ENCODE data around the gene IGF1R. TPM values are rescaled to one million over a fixed set of nuclear protein-coding genes. Genes with fewer than 3 reads are reported as not detected.

IGF1R gene
- total RNA-seq, 1 experiment from 2014 or later = 0.56 TPM

DNA sequence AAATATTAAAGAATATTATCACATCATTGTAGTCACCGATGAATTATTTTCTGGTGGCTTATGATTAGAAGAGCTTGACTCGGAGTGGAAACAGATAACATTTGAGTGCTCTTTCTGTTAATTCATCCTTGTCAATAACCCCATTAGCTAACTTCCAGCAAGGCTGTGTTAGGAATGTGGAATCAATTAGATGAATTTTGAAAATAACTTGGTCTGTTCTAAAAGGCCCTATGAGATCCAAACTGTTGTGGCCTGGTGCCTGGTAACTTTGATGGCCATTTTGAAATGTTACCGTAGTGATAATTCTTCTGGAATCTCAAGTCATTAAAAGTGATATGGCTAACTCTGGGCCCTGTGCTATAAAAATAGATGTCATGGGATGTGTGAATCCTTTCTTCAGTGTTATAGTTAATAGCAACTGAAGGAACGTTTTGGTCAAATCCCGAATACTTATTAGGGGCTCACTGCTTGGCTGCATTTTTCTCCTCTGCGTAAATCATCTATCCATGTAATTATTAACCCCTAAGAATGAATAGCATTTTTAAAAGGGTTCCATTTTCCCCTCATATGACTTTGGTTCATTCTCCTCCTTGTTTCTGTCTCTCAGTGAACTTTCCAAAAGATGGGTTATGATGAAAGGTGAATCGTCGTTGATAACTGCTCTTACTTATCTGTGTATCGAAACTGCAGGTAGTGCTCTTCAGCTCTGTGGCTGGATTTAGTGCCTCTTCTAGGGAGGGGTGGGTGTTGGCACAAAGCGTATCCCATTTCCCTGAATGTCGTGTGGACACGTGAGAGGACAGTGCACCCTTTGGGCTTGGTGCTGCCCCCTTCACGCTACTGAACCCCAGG, 82.7 kb downstream of the IGF1R start:
- Histone ChIP-seq H4K20me1 (ENCODE audit: insufficient read depth, low read depth, low read length) (no peaks in the 10 kb centered on the region), H3K9ac (ENCODE audit: low read length) (no peak overlapping the region), H3K9me3 (ENCODE audit: low read length) (no peaks in the 10 kb centered on the region), H3K27me3 (ENCODE audit: low read length) (no peaks in the 10 kb centered on the region), H3K79me2 (ENCODE audit: low read length) (no peaks in the 10 kb centered on the region), H3K9me2 (replicated peaks; ENCODE audit: insufficient read depth, low read length) (no peaks in the 10 kb centered on the region), H2AFZ (ENCODE audit: low read length) (no peak overlapping the region), H3K4me2 (ENCODE audit: low read depth, low read length, poor library complexity, severe bottlenecking) (no peak overlapping the region), H3K4me1 (ENCODE audit: low read length) (no peaks in the 10 kb centered on the region), H3K27ac (ENCODE audit: low read length) (no peak overlapping the region), H3K36me3 (ENCODE audit: insufficient read depth, low read length) (no peaks in the 10 kb centered on the region), H3K4me3 (ENCODE audit: low read length) (no peak overlapping the region)
- DNase-seq = no peak

- no peaks in the 10 kb centered on the region for H3K27me3 ChIP-seq (ENCODE audit: low read length)
- no peak overlapping the region for H3K9ac ChIP-seq (ENCODE audit: low read length)
- no peak overlapping the region for H3K27ac ChIP-seq (ENCODE audit: low read length)
- H3K79me2 ChIP-seq (ENCODE audit: low read length) = no peaks in the 10 kb centered on the region
- H4K20me1 ChIP-seq (ENCODE audit: insufficient read depth, low read depth, low read length) = no peaks in the 10 kb centered on the region
- H3K4me3 ChIP-seq (ENCODE audit: low read length) = no peak overlapping the region
- H2AFZ ChIP-seq (ENCODE audit: low read length) = no peak overlapping the region
- no peaks in the 10 kb centered on the region for H3K9me2 ChIP-seq (replicated peaks; ENCODE audit: insufficient read depth, low read length)
- no peak for DNase-seq
- H3K4me2 ChIP-seq (ENCODE audit: low read depth, low read length, poor library complexity, severe bottlenecking) = no peak overlapping the region
- H3K36me3 ChIP-seq (ENCODE audit: insufficient read depth, low read length) = no peaks in the 10 kb centered on the region
- no peaks in the 10 kb centered on the region for H3K4me1 ChIP-seq (ENCODE audit: low read length)
- H3K9me3 ChIP-seq (ENCODE audit: low read length) = no peaks in the 10 kb centered on the region
Measured at GRCh38 chr15:98731712-98732450, 83.5 kb downstream of the IGF1R start.

DNA sequence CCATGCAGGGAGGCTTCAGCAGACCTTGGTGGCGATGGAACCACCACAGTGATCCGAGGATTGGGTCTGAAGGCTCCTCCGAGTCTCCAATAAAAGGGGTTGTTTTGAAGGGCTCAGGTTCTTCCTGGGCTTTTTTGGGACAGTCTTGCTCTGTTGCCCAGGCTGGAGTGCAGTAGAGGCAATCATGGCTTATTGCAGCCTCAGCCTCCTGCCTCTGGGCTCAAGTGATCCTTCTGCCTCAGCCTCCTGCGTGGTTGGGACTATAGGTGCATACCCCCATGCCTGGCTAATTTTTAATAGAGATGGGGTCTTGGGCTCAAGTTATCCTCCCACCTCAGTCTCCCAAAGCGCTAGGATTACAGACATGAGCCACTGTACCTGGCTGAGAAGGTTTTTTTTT, 84.8 kb downstream of the IGF1R start:
- no peaks in the 10 kb centered on the region for H3K27me3 ChIP-seq (ENCODE audit: low read length)
- no peaks in the 10 kb centered on the region for H3K4me1 ChIP-seq (ENCODE audit: low read length)
- DNase-seq = no peak
- no peak overlapping the region for H3K9ac ChIP-seq (ENCODE audit: low read length)
- no peaks in the 10 kb centered on the region for H3K9me3 ChIP-seq (ENCODE audit: low read length)
- H3K27ac ChIP-seq (ENCODE audit: low read length) = no peak overlapping the region
- no peak overlapping the region for H3K4me2 ChIP-seq (ENCODE audit: low read depth, low read length, poor library complexity, severe bottlenecking)
- no peaks in the 10 kb centered on the region for H3K36me3 ChIP-seq (ENCODE audit: insufficient read depth, low read length)
- H3K79me2 ChIP-seq (ENCODE audit: low read length) = no peaks in the 10 kb centered on the region
- no peaks in the 10 kb centered on the region for H3K9me2 ChIP-seq (replicated peaks; ENCODE audit: insufficient read depth, low read length)
- no peak overlapping the region for H3K4me3 ChIP-seq (ENCODE audit: low read length)
- no peaks in the 10 kb centered on the region for H4K20me1 ChIP-seq (ENCODE audit: insufficient read depth, low read depth, low read length)
- no peak overlapping the region for H2AFZ ChIP-seq (ENCODE audit: low read length)

GRCh38 chr15:98734466-98735199, 86.3 kb downstream of the IGF1R start:
- no peak overlapping the region for H3K4me3 ChIP-seq (ENCODE audit: low read length)
- H3K27me3 ChIP-seq (ENCODE audit: low read length) = no peaks in the 10 kb centered on the region
- H3K27ac ChIP-seq (ENCODE audit: low read length) = no peak overlapping the region
- no peaks in the 10 kb centered on the region for H3K4me1 ChIP-seq (ENCODE audit: low read length)
- no peaks in the 10 kb centered on the region for H3K9me2 ChIP-seq (replicated peaks; ENCODE audit: insufficient read depth, low read length)
- H3K9me3 ChIP-seq (ENCODE audit: low read length) = no peaks in the 10 kb centered on the region
- no peaks in the 10 kb centered on the region for H4K20me1 ChIP-seq (ENCODE audit: insufficient read depth, low read depth, low read length)
- no peak overlapping the region for H3K4me2 ChIP-seq (ENCODE audit: low read depth, low read length, poor library complexity, severe bottlenecking)
- no peaks in the 10 kb centered on the region for H3K36me3 ChIP-seq (ENCODE audit: insufficient read depth, low read length)
- no peak for DNase-seq
- H3K9ac ChIP-seq (ENCODE audit: low read length) = no peak overlapping the region
- no peak overlapping the region for H2AFZ ChIP-seq (ENCODE audit: low read length)
- no peaks in the 10 kb centered on the region for H3K79me2 ChIP-seq (ENCODE audit: low read length)

DNA sequence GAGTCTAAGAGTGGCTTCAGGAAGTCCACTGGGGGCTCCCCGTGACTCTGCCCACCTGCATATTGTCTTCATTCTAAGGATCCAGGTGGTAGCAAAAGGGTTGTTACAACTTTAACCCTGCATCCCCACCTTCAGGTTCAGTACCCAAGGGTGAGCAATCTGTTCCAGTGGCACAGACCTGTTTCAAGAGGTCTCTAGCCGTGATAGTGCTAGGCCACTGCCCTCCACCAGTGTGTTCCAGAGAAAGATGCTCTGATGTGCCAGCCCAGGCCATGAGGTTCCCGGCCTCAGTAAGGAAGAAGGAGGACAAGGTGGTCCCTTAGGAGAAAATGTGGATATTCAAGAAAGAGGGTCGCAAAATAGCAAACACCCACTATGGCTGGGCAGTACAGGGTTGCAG, 87.0 kb downstream of the IGF1R start:
- H3K27ac ChIP-seq (ENCODE audit: low read length) = no peak overlapping the region

GRCh38 chr15:98735895-98736617, 87.7 kb downstream of the IGF1R start:
- H3K27ac ChIP-seq (ENCODE audit: low read length) = no peak overlapping the region
- no peaks in the 10 kb centered on the region for H3K4me1 ChIP-seq (ENCODE audit: low read length)
- no peak for DNase-seq
- H3K9me3 ChIP-seq (ENCODE audit: low read length) = no peaks in the 10 kb centered on the region
- no peaks in the 10 kb centered on the region for H3K9me2 ChIP-seq (replicated peaks; ENCODE audit: insufficient read depth, low read length)
- H4K20me1 ChIP-seq (ENCODE audit: insufficient read depth, low read depth, low read length) = no peaks in the 10 kb centered on the region
- H3K27me3 ChIP-seq (ENCODE audit: low read length) = no peaks in the 10 kb centered on the region
- H3K9ac ChIP-seq (ENCODE audit: low read length) = no peak overlapping the region
- no peaks in the 10 kb centered on the region for H3K36me3 ChIP-seq (ENCODE audit: insufficient read depth, low read length)
- no peak overlapping the region for H3K4me3 ChIP-seq (ENCODE audit: low read length)
- H3K79me2 ChIP-seq (ENCODE audit: low read length) = no peaks in the 10 kb centered on the region
- no peak overlapping the region for H2AFZ ChIP-seq (ENCODE audit: low read length)
- H3K4me2 ChIP-seq (ENCODE audit: low read depth, low read length, poor library complexity, severe bottlenecking) = no peak overlapping the region

More for the DNA sequence above, 87.0 kb downstream of the IGF1R start:
- H3K4me3 ChIP-seq (ENCODE audit: low read length) = no peak overlapping the region
- H2AFZ ChIP-seq (ENCODE audit: low read length) = no peak overlapping the region
- H4K20me1 ChIP-seq (ENCODE audit: insufficient read depth, low read depth, low read length) = no peaks in the 10 kb centered on the region
- no peaks in the 10 kb centered on the region for H3K36me3 ChIP-seq (ENCODE audit: insufficient read depth, low read length)
- H3K27me3 ChIP-seq (ENCODE audit: low read length) = no peaks in the 10 kb centered on the region
- no peaks in the 10 kb centered on the region for H3K9me3 ChIP-seq (ENCODE audit: low read length)
- no peak overlapping the region for H3K4me2 ChIP-seq (ENCODE audit: low read depth, low read length, poor library complexity, severe bottlenecking)
- H3K9ac ChIP-seq (ENCODE audit: low read length) = no peak overlapping the region
- no peaks in the 10 kb centered on the region for H3K4me1 ChIP-seq (ENCODE audit: low read length)
- H3K9me2 ChIP-seq (replicated peaks; ENCODE audit: insufficient read depth, low read length) = no peaks in the 10 kb centered on the region
- no peak for DNase-seq
- no peaks in the 10 kb centered on the region for H3K79me2 ChIP-seq (ENCODE audit: low read length)

DNA sequence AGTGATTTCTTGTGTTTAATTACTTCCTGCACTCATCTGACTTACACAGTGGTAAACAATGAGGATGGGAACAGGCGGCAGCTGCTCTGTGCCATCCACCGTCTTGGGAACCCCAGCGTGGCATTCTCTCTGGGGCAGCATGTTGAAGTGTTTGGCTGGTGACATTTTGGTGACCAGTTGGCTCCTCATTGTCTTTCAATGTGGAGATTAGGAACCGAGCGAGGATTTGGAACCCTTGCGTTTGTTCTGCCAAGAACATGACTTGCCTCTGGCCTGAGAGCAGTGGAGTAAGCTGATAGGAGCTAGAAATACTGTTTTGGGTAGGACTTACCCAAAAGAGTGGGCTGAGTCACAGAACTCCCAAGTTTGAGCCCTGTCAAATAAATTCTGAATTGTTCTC, 88.8 kb downstream of the IGF1R start:
- Histone ChIP-seq H3K27me3 (ENCODE audit: low read length) (no peaks in the 10 kb centered on the region), H3K9me3 (ENCODE audit: low read length) (no peaks in the 10 kb centered on the region), H3K4me1 (ENCODE audit: low read length) (no peaks in the 10 kb centered on the region), H3K27ac (ENCODE audit: low read length) (no peak overlapping the region), H3K4me2 (ENCODE audit: low read depth, low read length, poor library complexity, severe bottlenecking) (no peak overlapping the region), H2AFZ (ENCODE audit: low read length) (no peak overlapping the region), H3K79me2 (ENCODE audit: low read length) (no peaks in the 10 kb centered on the region), H3K4me3 (ENCODE audit: low read length) (no peak overlapping the region), H4K20me1 (ENCODE audit: insufficient read depth, low read depth, low read length) (no peaks in the 10 kb centered on the region), H3K36me3 (ENCODE audit: insufficient read depth, low read length) (no peaks in the 10 kb centered on the region), H3K9me2 (replicated peaks; ENCODE audit: insufficient read depth, low read length) (no peaks in the 10 kb centered on the region), H3K9ac (ENCODE audit: low read length) (no peak overlapping the region)
- DNase-seq = no peak

Data from Karpas-422 (cell line).